A549 (cell line): ENCODE data around the gene FAT4. TPM values are rescaled to one million over a fixed set of nuclear protein-coding genes. Genes with fewer than 3 reads are reported as not detected.

ENCODE experiments used
- ATAC-seq, 2 experiments: fragments of 200-7000 bp in 1 of 2; fragments of >200 bp in 1 of 2; cut with Nextera tagmentation in 1 of 2; cut with Tn5 transposase in 1 of 2; 3 replicates each; pipeline versions ENCODE4 v1.8.0 to v1.9.1; 2018 to 2020; ENCODE audit warnings: mild to moderate bottlenecking in 1 of 2, moderate library complexity in 1 of 2
- CTCF ChIA-PET: fragments of 300-600 bp; sonication (Branson Sonifier 250); formaldehyde crosslinking; extraction: SDS; loops from one replicate; lab custom pipeline; 2021; ENCODE audit warnings: antibody characterized with exemption, inconsistent platforms; lab: Yijun Ruan, JAX
- POLR2A ChIA-PET: fragments of 350-600 bp; formaldehyde crosslinking; extraction: SDS; loops from one replicate; lab custom pipeline; 2021; ENCODE audit warnings: antibody characterized with exemption, inconsistent platforms; lab: Yijun Ruan, JAX
- DNase-seq, 2 experiments: peaks; one replicate each; pipeline versions ENCODE4 v3.0.0 to v3.0.0-alpha.2; 2011 to 2016; ENCODE audit warnings: low read depth in 1 of 2, low spot score in 1 of 2
- FAIRE-seq: peaks from 2 replicates; lab custom pipeline; 2011; peaks lifted over from hg19 to GRCh38; lab: Jason Lieb, UNC
- H3K27ac ChIP-seq, 2 experiments: fragments of >200 bp; sonication (Bioruptor Twin); formaldehyde crosslinking; 3 replicates each; pipeline ENCODE4 v1.5.1; 2016 to 2017
- H3K4me1 ChIP-seq: fragments of >200 bp; sonication (Bioruptor Twin); formaldehyde crosslinking; 3 replicates; pipeline ENCODE4 v1.6.1; 2016
- H3K4me2 ChIP-seq: fragments of >200 bp; sonication (Bioruptor Twin); formaldehyde crosslinking; 3 replicates; pipeline ENCODE4 v1.6.1; 2016
- H3K4me3 ChIP-seq: fragments of >200 bp; sonication (Bioruptor Twin); formaldehyde crosslinking; 3 replicates; pipeline ENCODE4 v1.5.1; 2016
- H3K9me3 ChIP-seq: fragments of >200 bp; sonication (Bioruptor Twin); formaldehyde crosslinking; 3 replicates; pipeline ENCODE4 v1.6.1; 2016
- BCL3 ChIP-seq: fragments of >200 bp; sonication (Bioruptor Twin); formaldehyde crosslinking; IDR thresholded peaks from 3 replicates; pipeline ENCODE4 v1.6.1; 2016
- BHLHE40 ChIP-seq: IDR thresholded peaks from 2 replicates; pipeline ENCODE4 v1.6.1; 2012; ENCODE audit warnings: low read depth, low read length, inconsistent platforms
- CBX2 ChIP-seq: fragments of 200-600 bp; sonication (generic); IDR thresholded peaks from 2 replicates; pipeline ENCODE4 v1.6.1; 2016; ENCODE audit warnings: low read depth, mild to moderate bottlenecking, borderline replicate concordance
- FOSL2 ChIP-seq, 2 experiments: fragments of 450-650 bp in 1 of 2; fragments of >200 bp in 1 of 2; sonication (Bioruptor Twin) in 1 of 2; formaldehyde crosslinking; IDR thresholded peaks; 2 replicates each; pipeline versions ENCODE4 v1.5.0 to v1.6.1; 2016 to 2020; ENCODE audit warnings: mild to moderate bottlenecking in 1 of 2, moderate library complexity in 1 of 2
- FOXS1 ChIP-seq: fragments of 250-450 bp; sonication (Bioruptor Pico); IDR thresholded peaks from 2 replicates; pipeline ENCODE4 v1.5.0; 2020; ENCODE audit warnings: mild to moderate bottlenecking, moderate library complexity
- HDAC2 ChIP-seq: fragments of 200-600 bp; sonication (generic); IDR thresholded peaks from 2 replicates; pipeline ENCODE4 v1.6.1; 2016
- HMGXB4 ChIP-seq: fragments of 250-450 bp; sonication (Bioruptor Pico); IDR thresholded peaks from 2 replicates; pipeline ENCODE4 v1.5.0; 2021; ENCODE audit warnings: mild to moderate bottlenecking, moderate library complexity, borderline replicate concordance
- HOXA7 ChIP-seq: fragments of 250-450 bp; sonication (Bioruptor Pico); IDR thresholded peaks from 2 replicates; pipeline ENCODE4 v1.5.0; 2020; ENCODE audit warnings: mild to moderate bottlenecking, moderate library complexity
- HOXB13 ChIP-seq: fragments of 250-450 bp; sonication (Bioruptor Pico); IDR thresholded peaks from 2 replicates; pipeline ENCODE4 v1.5.0; 2020; ENCODE audit warnings: low read depth, mild to moderate bottlenecking, moderate library complexity
- HOXB5 ChIP-seq: fragments of 250-450 bp; sonication (Bioruptor Pico); IDR thresholded peaks from 2 replicates; pipeline ENCODE4 v1.5.0; 2020; ENCODE audit warnings: mild to moderate bottlenecking, moderate library complexity
- JUNB ChIP-seq: fragments of >200 bp; sonication (Bioruptor Twin); formaldehyde crosslinking; IDR thresholded peaks from 2 replicates; pipeline ENCODE4 v1.6.1; 2016
- KDM1A ChIP-seq: fragments of 200-600 bp; sonication (generic); IDR thresholded peaks from 2 replicates; pipeline ENCODE4 v1.6.1; 2016; ENCODE audit warnings: low read depth, mild to moderate bottlenecking
- NFE2L2 ChIP-seq: fragments of 150-350 bp; conservative IDR thresholded peaks from 2 replicates; pipeline ENCODE4 v1.6.1; 2014; ENCODE audit warnings: low read length
- PHF8 ChIP-seq: fragments of 200-600 bp; sonication (generic); IDR thresholded peaks from 2 replicates; pipeline ENCODE4 v1.6.1; 2016; ENCODE audit warnings: low read depth, mild to moderate bottlenecking, antibody characterized with exemption, moderate library complexity, borderline replicate concordance
- POLR2AphosphoS2 ChIP-seq: conservative IDR thresholded peaks from 2 replicates; pipeline ENCODE4 v1.6.1; 2012; ENCODE audit warnings: low read length, improper control_type of control experiment, inconsistent platforms
- RAD21 ChIP-seq, 2 experiments: fragments of >200 bp in 1 of 2; sonication (Bioruptor Twin) in 1 of 2; formaldehyde crosslinking in 1 of 2; IDR thresholded peaks in 1 of 2; conservative IDR thresholded peaks in 1 of 2; 2 replicates in 1 of 2; 3 replicates in 1 of 2; pipeline ENCODE4 v1.6.1; 2012 to 2018; ENCODE audit warnings: inconsistent platforms in 1 of 2
- RCOR1 ChIP-seq: fragments of 150-350 bp; IDR thresholded peaks from 2 replicates; pipeline ENCODE4 v1.6.1; 2014; ENCODE audit warnings: antibody characterized with exemption, low read length, low read depth
- RNF2 ChIP-seq: fragments of 200-600 bp; sonication (generic); IDR thresholded peaks from 2 replicates; pipeline ENCODE4 v1.6.1; 2016; ENCODE audit warnings: low read depth, mild to moderate bottlenecking, antibody characterized with exemption, moderate library complexity, borderline replicate concordance
- SREBF2 ChIP-seq: fragments of 450-650 bp; IDR thresholded peaks from 2 replicates; pipeline ENCODE4 v1.6.1; 2014; ENCODE audit warnings: mild to moderate bottlenecking, moderate library complexity
- USF2 ChIP-seq: fragments of 450-650 bp; IDR thresholded peaks from 2 replicates; pipeline ENCODE4 v1.6.1; 2014; ENCODE audit warnings: antibody characterized with exemption
- ZSCAN20 ChIP-seq: fragments of 250-450 bp; sonication (Bioruptor Pico); IDR thresholded peaks from 2 replicates; pipeline ENCODE4 v1.8.0; 2022; ENCODE audit warnings: mild to moderate bottlenecking, moderate library complexity
- WGBS: methylation state at CpG from one replicate; pipeline ENCODE4 v1.1.6; 2017; ENCODE audit errors: missing lambda C conversion rate; 5-methylcytosine and 5-hydroxymethylcytosine counted together
- polyA plus RNA-seq, 4 experiments: library from polyadenylated mRNA; depleted of rRNA in 3 of 4; stranded (reverse); fragments of >200 nt; fragmentation: RNase III in 1 of 4; extraction: RNeasy Plus Mini Kit Qiagen cat#74134 plus additional on column Dnase treatment in 1 of 4; gene quantifications; 2 replicates in 3 of 4; 3 replicates in 1 of 4; pipeline ENCODE4 v1.2.3, GENCODE V29; 2011 to 2017
- TF ChIP-seq, protein P1 (sequence below): IDR thresholded peaks from 2 replicates; pipeline ENCODE4 v1.6.1; 2012

Gene FAT4
- polyA plus RNA-seq, 2 of the 4 experiments (the other 2 are of a cell fraction) = 0.32 to 1.1 TPM

DNA sequence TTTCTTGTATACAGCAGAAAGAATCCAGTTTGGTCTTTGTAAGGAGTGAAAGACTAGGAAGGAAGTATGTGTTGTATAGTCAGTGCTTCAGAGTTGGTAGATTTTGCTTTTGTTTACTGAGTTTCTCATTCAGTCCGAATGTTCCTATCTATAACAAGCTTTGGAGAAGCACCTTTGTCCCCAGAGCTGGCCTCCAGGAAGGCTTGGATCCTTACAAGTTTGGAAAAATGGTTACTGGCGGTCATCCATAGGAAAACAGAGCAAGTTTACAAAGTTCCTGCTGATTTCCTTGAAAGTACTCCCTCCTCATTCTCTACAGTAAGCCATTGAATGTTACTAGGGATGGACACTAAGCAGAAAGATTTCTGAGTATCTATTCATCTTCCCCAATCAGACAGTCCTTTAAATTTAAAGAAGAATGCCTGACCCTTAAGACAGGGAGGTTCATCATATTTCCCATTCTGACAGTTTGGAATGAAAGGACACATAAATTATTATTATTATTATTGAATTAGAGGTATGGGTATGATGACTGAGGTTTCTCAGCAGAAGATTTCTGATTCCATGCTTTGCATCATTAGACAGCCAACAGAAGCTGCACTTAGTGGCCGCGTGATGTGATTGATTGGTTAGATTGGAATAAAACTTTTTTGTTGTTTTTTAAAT lies 35.8 kb downstream of the FAT4 start:
- TF ChIP-seq USF2 (no peak), POLR2AphosphoS2 (no peak), HMGXB4 (CRISPR knock-in tag) (no peak), HOXA7 (CRISPR knock-in tag) (no peak), FOXS1 (CRISPR knock-in tag) (no peak), NFE2L2 (no peak), FOSL2 (IDR thresholded peaks at IDR 0.05) (no peak), FOSL2 (CRISPR knock-in tag; IDR thresholded peaks at IDR 0.05) (no peak)
- no peak overlapping the region for H3K4me3 ChIP-seq
- FAIRE-seq (no peak), DNase-seq (no peak), ATAC-seq (no peak)
- POLR2A ChIA-PET = no interaction called here
- 70% methylated on average over 4 of the region's 4 CpGs for WGBS
- H3K4me1 ChIP-seq = no peaks in the 10 kb centered on the region
- no peak overlapping the region for H3K27ac ChIP-seq
- H3K4me2 ChIP-seq = no peak overlapping the region
- H3K9me3 ChIP-seq = no peaks in the 10 kb centered on the region
- CTCF ChIA-PET = no interaction called here

GRCh38 chr4:125352521-125352920 lies 37.8 kb downstream of the FAT4 start:
- FAIRE-seq (no peak), ATAC-seq (no peak), DNase-seq (no peak)
- WGBS = 83% methylated on average over 1 of the region's 1 CpG
- H3K27ac ChIP-seq = no peak overlapping the region
- TF ChIP-seq JUNB (no peak), HOXB5 (no peak), SREBF2 (no peak), BCL3 (no peak), RCOR1 (no peak), PHF8 (no peak), ZSCAN20 (CRISPR knock-in tag) (no peak), FOXS1 (CRISPR knock-in tag) (no peak), HOXB13 (CRISPR knock-in tag) (no peak), HDAC2 (no peak), RAD21 (conservative IDR thresholded peaks at IDR 0.05 in 1 of 2, IDR thresholded peaks at IDR 0.05 in 1 of 2) (no peak), RNF2 (no peak), CBX2 (no peak), BHLHE40 (no peak), KDM1A (no peak)
- TF ChIP-seq, protein P1, sequence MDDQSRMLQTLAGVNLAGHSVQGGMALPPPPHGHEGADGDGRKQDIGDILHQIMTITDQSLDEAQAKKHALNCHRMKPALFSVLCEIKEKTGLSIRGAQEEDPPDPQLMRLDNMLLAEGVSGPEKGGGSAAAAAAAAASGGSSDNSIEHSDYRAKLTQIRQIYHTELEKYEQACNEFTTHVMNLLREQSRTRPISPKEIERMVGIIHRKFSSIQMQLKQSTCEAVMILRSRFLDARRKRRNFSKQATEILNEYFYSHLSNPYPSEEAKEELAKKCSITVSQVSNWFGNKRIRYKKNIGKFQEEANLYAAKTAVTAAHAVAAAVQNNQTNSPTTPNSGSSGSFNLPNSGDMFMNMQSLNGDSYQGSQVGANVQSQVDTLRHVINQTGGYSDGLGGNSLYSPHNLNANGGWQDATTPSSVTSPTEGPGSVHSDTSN = no peak
- no peaks in the 10 kb centered on the region for H3K4me1 ChIP-seq
- no peak overlapping the region for H3K4me2 ChIP-seq
- H3K4me3 ChIP-seq = no peak overlapping the region
- no peaks in the 10 kb centered on the region for H3K9me3 ChIP-seq
- POLR2A ChIA-PET = no interaction called here
- CTCF ChIA-PET = no interaction called here
